ENCODE results near the gene PCDHA2. TPM values are rescaled to one million over a fixed set of nuclear protein-coding genes. Genes with fewer than 3 reads are reported as not detected.
"Not testable (repeated sequence)": the region's sequence is repeated elsewhere in the genome, so short reads cannot be mapped to it uniquely, and the experiment has no call there.

Gene PCDHA2
- total RNA-seq, 1 donor from 2014 or later, result not detected

GRCh38 chr5:140823475-140823874 is 28.8 kb downstream of the PCDHA2 start:
- CTCF ChIA-PET, result no interaction called here
- DNase-seq (no peak), ATAC-seq (ENCODE audit: low read depth) (no peak)
- Mint-ChIP-seq H3K27ac (no peak overlapping the region), H3K9me3 (peaks cover 6% of the 10 kb centered on the region), H3K4me3 (no peak overlapping the region), H3K27me3 (peaks cover 9% of the 10 kb centered on the region), H3K36me3 (ENCODE audit: low read depth) (peaks cover 2% of the 10 kb centered on the region), H3K4me1 (no peaks in the 10 kb centered on the region)
- intact Hi-C loops (cut with micrococcal nuclease), result no loop called here
- TF ChIP-seq CTCF (IDR thresholded peaks at IDR 0.05), result no peak
- POLR2A ChIA-PET, result no interaction called here

GRCh38 chr5:140827704-140828361 is 33.2 kb downstream of the PCDHA2 start, which contains the start of gene PCDHA6:
Gene PCDHA6 (plus strand): TSS chr5:140827960. CDS start chr5:140828092, 132 bp downstream.
- Mint-ChIP-seq H3K36me3 (ENCODE audit: low read depth) (peaks cover 2% of the 10 kb centered on the region), H3K27ac (no peak within 1 kb of the TSS), H3K9me3 (peaks cover 10% of the 10 kb centered on the region), H3K4me3 (no peak within 1 kb of the TSS), H3K27me3 (peaks cover 16% of the 10 kb centered on the region), H3K4me1 (no peaks in the 10 kb centered on the region)
- ATAC-seq (ENCODE audit: low read depth) (no peak), DNase-seq (no peak)
- POLR2A ChIA-PET, result no interaction called here
- intact Hi-C loops (cut with micrococcal nuclease), result no loop called here
- TF ChIP-seq CTCF (IDR thresholded peaks at IDR 0.05), result no peak
- CTCF ChIA-PET, result no interaction called here

GRCh38 chr5:140828362-140828737 is 33.7 kb downstream of the PCDHA2 start:
- no peak for TF ChIP-seq CTCF (IDR thresholded peaks at IDR 0.05)
- no peaks in the 10 kb centered on the region for H3K4me1 Mint-ChIP-seq
- no peak for DNase-seq
- ATAC-seq (ENCODE audit: low read depth), result no peak
- peaks cover 2% of the 10 kb centered on the region for H3K36me3 Mint-ChIP-seq (ENCODE audit: low read depth)
- peaks cover 18% of the 10 kb centered on the region for H3K27me3 Mint-ChIP-seq
- intact Hi-C loops (cut with micrococcal nuclease), result no loop called here
- CTCF ChIA-PET, result no interaction called here
- H3K27ac Mint-ChIP-seq, result no peak overlapping the region
- H3K4me3 Mint-ChIP-seq, result no peak overlapping the region
- POLR2A ChIA-PET, result no interaction called here
- peaks cover 10% of the 10 kb centered on the region for H3K9me3 Mint-ChIP-seq

- H3K9me3 Mint-ChIP-seq; H3K4me3 Mint-ChIP-seq; CTCF ChIA-PET; H3K4me1 Mint-ChIP-seq; POLR2A ChIA-PET; H3K36me3 Mint-ChIP-seq (ENCODE audit: low read depth); H3K27ac Mint-ChIP-seq; intact Hi-C loops (cut with micrococcal nuclease); ATAC-seq (ENCODE audit: low read depth); DNase-seq: not testable (repeated sequence)
- H3K27me3 Mint-ChIP-seq, result peaks cover 26% of the 10 kb centered on the region
These were observed 35.2 kb downstream of the PCDHA2 start for GRCh38 chr5:140829511-140830501.

GRCh38 chr5:140833993-140834392 is 39.3 kb downstream of the PCDHA2 start, which contains the start of gene PCDHA7:
Gene PCDHA7 (plus strand): TSS chr5:140834269. CDS start chr5:140834384, 115 bp downstream.
- POLR2A ChIA-PET, result no interaction called here
- Mint-ChIP-seq H3K27ac (no peak within 1 kb of the TSS), H3K27me3 (peaks cover 14% of the 10 kb centered on the region), H3K4me1 (no peaks in the 10 kb centered on the region), H3K9me3 (peaks cover 4% of the 10 kb centered on the region), H3K4me3 (no peak within 1 kb of the TSS), H3K36me3 (ENCODE audit: low read depth) (no peaks in the 10 kb centered on the region)
- intact Hi-C loops (cut with micrococcal nuclease), result no loop called here
- ATAC-seq (ENCODE audit: low read depth) (no peak), DNase-seq (no peak)
- no peak for TF ChIP-seq CTCF (IDR thresholded peaks at IDR 0.05)
- CTCF ChIA-PET, result no interaction called here

- CTCF ChIA-PET; H3K4me1 Mint-ChIP-seq; H3K9me3 Mint-ChIP-seq; H3K27ac Mint-ChIP-seq; POLR2A ChIA-PET; H3K4me3 Mint-ChIP-seq; ATAC-seq (ENCODE audit: low read depth); DNase-seq; intact Hi-C loops (cut with micrococcal nuclease); H3K36me3 Mint-ChIP-seq (ENCODE audit: low read depth): not testable (repeated sequence)
- peaks cover 14% of the 10 kb centered on the region for H3K27me3 Mint-ChIP-seq
These were observed 39.9 kb downstream of the PCDHA2 start for GRCh38 chr5:140834439-140835008.

All from activated B cell treated with CpG ODN at 0.5 μM for 24 hours (primary cell).